ENCODE data around the gene PSMA5.

PSMA5 gene

DNA sequence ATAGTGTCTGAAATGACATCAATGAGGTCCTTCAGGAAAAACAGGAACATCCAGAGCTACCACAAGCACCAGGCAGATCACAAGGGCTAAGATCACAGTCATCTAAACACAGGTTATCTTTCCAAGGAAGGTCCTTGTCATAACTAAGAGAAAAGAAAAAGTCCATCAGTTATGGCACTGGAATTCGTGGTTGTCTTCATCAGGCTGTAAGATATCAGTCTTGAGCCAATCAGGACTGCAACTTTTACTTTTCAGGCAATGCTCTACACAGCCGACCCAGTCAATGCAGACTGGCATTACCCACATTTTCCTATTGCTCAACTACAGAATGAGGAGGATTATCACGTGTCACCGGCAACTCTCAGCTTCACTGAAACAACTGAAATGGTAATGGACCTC, 54.9 kb downstream of the PSMA5 start:
- no peak overlapping the region for H2BK12ac ChIP-seq (ENCODE audit: low read length)
- H3K4me2 ChIP-seq (ENCODE audit: low read length): peak overlapping the region; percentile 25
- no CpG with 5 or more reads among the region's 4 CpGs for WGBS (ENCODE audit: extremely low coverage, insufficient coverage, insufficient read length)
- no peak overlapping the region for H4K12ac ChIP-seq (ENCODE audit: low read depth, low read length)
- peak overlapping the region; percentile 87 for H3K27ac ChIP-seq (ENCODE audit: low read depth, low read length)
- H2BK5ac ChIP-seq (ENCODE audit: low read depth, low read length, poor library complexity): no peak overlapping the region
- H3K4ac ChIP-seq (ENCODE audit: low read depth, low read length): no peak overlapping the region
- no peak overlapping the region for H3K23ac ChIP-seq (ENCODE audit: low read length)
- H3K36me3 ChIP-seq (ENCODE audit: control insufficient read depth in 1 of 2, insufficient read depth in 2 of 2, low read length in 2 of 2): peaks cover 9 to 10% of the 10 kb centered on the region in 2 experiments
- no peak overlapping the region for H2AK5ac ChIP-seq (ENCODE audit: low read length)
- no peaks in the 10 kb centered on the region for H3K27me3 ChIP-seq (ENCODE audit: insufficient read depth, low read length)
- H3K79me1 ChIP-seq (ENCODE audit: low read length): peaks cover 8% of the 10 kb centered on the region
- H2BK120ac ChIP-seq (ENCODE audit: insufficient read depth, low read length, poor library complexity): no peak overlapping the region
- no peak overlapping the region for H4K8ac ChIP-seq (ENCODE audit: low read depth, low read length)
- H3K4me3 ChIP-seq (ENCODE audit: low read depth, low read length): no peak overlapping the region
- H3K9ac ChIP-seq (ENCODE audit: low read length): no peak overlapping the region
- peaks cover 11% of the 10 kb centered on the region for H3K79me2 ChIP-seq (ENCODE audit: control insufficient read depth, insufficient read depth, low read length, poor library complexity)
- no peak overlapping the region for H3K14ac ChIP-seq (ENCODE audit: low read length)
- no peaks in the 10 kb centered on the region for H3K9me3 ChIP-seq (ENCODE audit: insufficient read depth, low read depth, low read length)
- no peak overlapping the region for H3K18ac ChIP-seq (ENCODE audit: low read length)
- H2AFZ ChIP-seq (ENCODE audit: insufficient read depth, low read length, poor library complexity): no peak overlapping the region
- peak; percentile 85 to 98 for DNase-seq
- H3K4me1 ChIP-seq (ENCODE audit: control insufficient read depth in 1 of 2, insufficient read depth in 2 of 2, low read length in 2 of 2): peaks cover 9 to 13% of the 10 kb centered on the region in 2 experiments
- H4K91ac ChIP-seq (ENCODE audit: low read depth, low read length): no peak overlapping the region

DNA sequence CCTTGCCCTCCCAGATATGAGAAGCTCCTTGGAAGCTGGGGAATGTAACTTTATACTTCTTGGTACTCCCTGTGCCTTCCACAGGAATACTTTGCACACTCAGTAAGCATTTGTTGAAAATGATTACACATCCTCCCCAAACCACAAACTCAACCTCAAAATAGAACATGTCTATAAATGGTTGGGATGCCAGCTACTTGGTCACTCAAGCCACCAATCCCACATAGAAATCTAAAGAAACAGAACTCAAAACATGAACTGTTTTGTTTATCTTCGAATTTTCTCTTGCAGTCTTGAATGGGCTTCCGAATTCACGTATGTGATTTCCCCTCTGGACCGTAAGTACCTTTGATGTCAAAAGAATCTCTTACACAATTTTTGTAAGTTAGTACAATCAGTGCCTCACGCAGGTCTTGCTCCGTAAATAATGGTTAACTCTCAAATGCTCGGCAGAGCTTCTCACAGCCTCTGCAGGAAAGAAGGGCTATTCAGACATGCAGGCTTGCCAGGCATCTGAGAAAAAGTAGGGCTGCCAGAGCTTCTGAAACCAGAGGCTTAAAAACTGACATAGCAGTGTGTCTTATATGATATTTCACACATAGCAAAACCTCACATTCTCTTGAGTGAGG, 55.4 kb downstream of the PSMA5 start:
- peak overlapping the region; percentile 25 for H3K4me2 ChIP-seq (ENCODE audit: low read length)
- H3K4me1 ChIP-seq (ENCODE audit: control insufficient read depth in 1 of 2, insufficient read depth in 2 of 2, low read length in 2 of 2): peaks cover 9 to 13% of the 10 kb centered on the region in 2 experiments
- H3K36me3 ChIP-seq (ENCODE audit: control insufficient read depth in 1 of 2, insufficient read depth in 2 of 2, low read length in 2 of 2): peaks cover 9 to 13% of the 10 kb centered on the region in 2 experiments
- H3K4me3 ChIP-seq (ENCODE audit: low read depth, low read length): no peak overlapping the region
- H3K14ac ChIP-seq (ENCODE audit: low read length): no peak overlapping the region
- H2BK120ac ChIP-seq (ENCODE audit: insufficient read depth, low read length, poor library complexity): peak overlapping the region; percentile 23
- no peak overlapping the region for H3K23ac ChIP-seq (ENCODE audit: low read length)
- no peak overlapping the region for H4K12ac ChIP-seq (ENCODE audit: low read depth, low read length)
- no peak overlapping the region for H3K4ac ChIP-seq (ENCODE audit: low read depth, low read length)
- no peak overlapping the region for H3K9ac ChIP-seq (ENCODE audit: low read length)
- no peak overlapping the region for H2AK5ac ChIP-seq (ENCODE audit: low read length)
- H3K79me1 ChIP-seq (ENCODE audit: low read length): peaks cover 8% of the 10 kb centered on the region
- peaks cover 11% of the 10 kb centered on the region for H3K79me2 ChIP-seq (ENCODE audit: control insufficient read depth, insufficient read depth, low read length, poor library complexity)
- no peak overlapping the region for H2BK12ac ChIP-seq (ENCODE audit: low read length)
- H3K9me3 ChIP-seq (ENCODE audit: insufficient read depth, low read depth, low read length): no peaks in the 10 kb centered on the region
- H2BK5ac ChIP-seq (ENCODE audit: low read depth, low read length, poor library complexity): peak overlapping the region; percentile 78
- H4K8ac ChIP-seq (ENCODE audit: low read depth, low read length): peak overlapping the region; percentile 20
- no peak overlapping the region for H3K18ac ChIP-seq (ENCODE audit: low read length)
- H2AFZ ChIP-seq (ENCODE audit: insufficient read depth, low read length, poor library complexity): no peak overlapping the region
- peak overlapping the region; percentile 17 for H4K91ac ChIP-seq (ENCODE audit: low read depth, low read length)
- no CpG with 5 or more reads among the region's 7 CpGs for WGBS (ENCODE audit: extremely low coverage, insufficient coverage, insufficient read length)
- H3K27ac ChIP-seq (ENCODE audit: low read depth, low read length): peak overlapping the region; percentile 87
- DNase-seq: no peak
- no peaks in the 10 kb centered on the region for H3K27me3 ChIP-seq (ENCODE audit: insufficient read depth, low read length)

DNA sequence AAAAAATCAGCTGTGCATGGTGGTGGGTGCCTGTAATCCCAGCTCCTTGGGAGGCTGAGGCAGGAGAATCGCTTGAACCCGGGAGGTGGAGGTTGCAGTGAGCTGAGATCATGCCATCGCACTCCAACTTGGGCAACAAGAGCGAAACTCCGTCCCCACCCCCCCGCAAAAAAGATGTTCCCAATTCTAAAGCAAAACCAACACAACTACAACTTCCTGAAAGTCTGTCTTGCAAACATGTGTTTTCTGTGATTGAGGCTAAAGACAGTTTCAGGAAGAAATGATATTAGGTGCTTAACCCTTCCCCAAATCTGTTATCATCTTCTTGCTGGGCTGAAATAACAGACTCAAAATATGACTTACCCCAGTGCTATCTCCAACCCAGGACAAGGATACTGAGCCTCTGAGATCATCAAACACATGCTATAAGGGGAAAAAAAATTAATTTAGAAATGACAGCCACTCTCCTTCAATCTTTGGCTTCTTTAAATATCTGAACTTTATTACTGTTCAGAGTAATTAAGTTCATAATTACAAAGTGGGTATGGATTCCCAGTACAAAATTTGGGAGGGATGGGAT, 57.0 kb downstream of the PSMA5 start:
- Histone ChIP-seq H4K12ac (ENCODE audit: low read depth, low read length) (no peak overlapping the region), H3K27me3 (ENCODE audit: insufficient read depth, low read length) (no peaks in the 10 kb centered on the region), H3K79me2 (ENCODE audit: control insufficient read depth, insufficient read depth, low read length, poor library complexity) (peaks cover 11% of the 10 kb centered on the region), H3K4me3 (ENCODE audit: low read depth, low read length) (no peak overlapping the region), H3K27ac (ENCODE audit: low read depth, low read length) (no peak overlapping the region), H3K4ac (ENCODE audit: low read depth, low read length) (no peak overlapping the region), H3K23ac (ENCODE audit: low read length) (no peak overlapping the region), H2AK5ac (ENCODE audit: low read length) (no peak overlapping the region), H3K4me2 (ENCODE audit: low read length) (no peak overlapping the region), H3K36me3 (ENCODE audit: control insufficient read depth in 1 of 2, insufficient read depth in 2 of 2, low read length in 2 of 2) (peaks cover 16 to 22% of the 10 kb centered on the region in 2 experiments), H4K91ac (ENCODE audit: low read depth, low read length) (no peak overlapping the region), H2AFZ (ENCODE audit: insufficient read depth, low read length, poor library complexity) (no peak overlapping the region), H3K79me1 (ENCODE audit: low read length) (peaks cover 8% of the 10 kb centered on the region), H2BK12ac (ENCODE audit: low read length) (no peak overlapping the region), H4K8ac (ENCODE audit: low read depth, low read length) (no peak overlapping the region), H3K18ac (ENCODE audit: low read length) (no peak overlapping the region), H3K14ac (ENCODE audit: low read length) (no peak overlapping the region), H2BK5ac (ENCODE audit: low read depth, low read length, poor library complexity) (no peak overlapping the region), H2BK120ac (ENCODE audit: insufficient read depth, low read length, poor library complexity) (no peak overlapping the region), H3K9me3 (ENCODE audit: insufficient read depth, low read depth, low read length) (no peaks in the 10 kb centered on the region), H3K4me1 (ENCODE audit: control insufficient read depth in 1 of 2, insufficient read depth in 2 of 2, low read length in 2 of 2) (peaks cover 9 to 13% of the 10 kb centered on the region in 2 experiments), H3K9ac (ENCODE audit: low read length) (no peak overlapping the region)
- no peak for DNase-seq
- no CpG with 5 or more reads among the region's 6 CpGs for WGBS (ENCODE audit: extremely low coverage, insufficient coverage, insufficient read length)

DNA sequence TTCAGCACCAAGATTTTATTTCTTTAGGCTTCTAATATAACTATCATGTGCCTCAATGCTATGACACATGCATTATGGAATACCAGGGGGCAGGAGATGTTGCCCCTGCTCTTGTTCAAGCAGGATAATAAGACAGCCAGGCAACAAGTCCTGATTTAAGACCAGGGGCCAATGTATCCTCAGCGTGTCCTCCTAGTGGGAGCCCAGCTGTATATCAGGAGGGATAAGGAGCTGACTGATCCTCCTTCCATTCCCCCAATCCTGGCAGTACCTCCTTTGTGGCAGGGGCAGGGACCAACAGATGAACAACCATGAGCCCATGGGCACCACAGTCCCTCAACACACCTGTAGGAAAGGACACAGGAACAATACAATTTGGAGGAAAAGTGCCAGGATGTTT, 57.8 kb downstream of the PSMA5 start:
- H2BK12ac ChIP-seq (ENCODE audit: low read length): peak overlapping the region; percentile 6
- H3K4me1 ChIP-seq (ENCODE audit: control insufficient read depth in 1 of 2, insufficient read depth in 2 of 2, low read length in 2 of 2): peaks cover 7 to 11% of the 10 kb centered on the region in 2 experiments
- H3K23ac ChIP-seq (ENCODE audit: low read length): peak overlapping the region; percentile 20
- H3K27me3 ChIP-seq (ENCODE audit: insufficient read depth, low read length): no peaks in the 10 kb centered on the region
- DNase-seq: no peak
- peaks cover 8% of the 10 kb centered on the region for H3K79me2 ChIP-seq (ENCODE audit: control insufficient read depth, insufficient read depth, low read length, poor library complexity)
- peaks cover 16 to 24% of the 10 kb centered on the region in 2 experiments for H3K36me3 ChIP-seq (ENCODE audit: control insufficient read depth in 1 of 2, insufficient read depth in 2 of 2, low read length in 2 of 2)
- no peak overlapping the region for H3K14ac ChIP-seq (ENCODE audit: low read length)
- peak overlapping the region; percentile 4 for H3K9ac ChIP-seq (ENCODE audit: low read length)
- H3K4me2 ChIP-seq (ENCODE audit: low read length): no peak overlapping the region
- H2BK120ac ChIP-seq (ENCODE audit: insufficient read depth, low read length, poor library complexity): no peak overlapping the region
- H3K18ac ChIP-seq (ENCODE audit: low read length): peak overlapping the region; percentile 28
- no peak overlapping the region for H3K4me3 ChIP-seq (ENCODE audit: low read depth, low read length)
- H4K8ac ChIP-seq (ENCODE audit: low read depth, low read length): no peak overlapping the region
- H3K27ac ChIP-seq (ENCODE audit: low read depth, low read length): no peak overlapping the region
- no peak overlapping the region for H4K12ac ChIP-seq (ENCODE audit: low read depth, low read length)
- H2AK5ac ChIP-seq (ENCODE audit: low read length): no peak overlapping the region
- no peaks in the 10 kb centered on the region for H3K9me3 ChIP-seq (ENCODE audit: insufficient read depth, low read depth, low read length)
- H3K79me1 ChIP-seq (ENCODE audit: low read length): peaks cover 7% of the 10 kb centered on the region
- H3K4ac ChIP-seq (ENCODE audit: low read depth, low read length): peak overlapping the region; percentile 82
- H2BK5ac ChIP-seq (ENCODE audit: low read depth, low read length, poor library complexity): no peak overlapping the region
- H2AFZ ChIP-seq (ENCODE audit: insufficient read depth, low read length, poor library complexity): no peak overlapping the region
- no CpG with 5 or more reads among the region's 1 CpG for WGBS (ENCODE audit: extremely low coverage, insufficient coverage, insufficient read length)
- H4K91ac ChIP-seq (ENCODE audit: low read depth, low read length): peak overlapping the region; percentile 50

Measured in trophoblast cell (in vitro differentiated cells and primary cell).